M059J (cell line): ENCODE data around the gene PUM1. TPM values are rescaled to one million over a fixed set of nuclear protein-coding genes. Genes with fewer than 3 reads are reported as not detected.
A peak's percentile ranks its signal among the peaks of the same experiment; 100 is the strongest.

Experiments used
- DNase-seq: peaks from one replicate; pipeline ENCODE4 v3.0.0-alpha.2; 2012; ENCODE audit warnings: low read depth
- total RNA-seq: library from RNA; depleted of rRNA; stranded (reverse); fragments of >200 nt; shearing (Covaris generic); gene quantifications from 2 replicates; pipeline ENCODE4 v1.2.3, GENCODE V29; 2014

Gene PUM1
- total RNA-seq, 1 experiment from 2014 or later = 60.2 TPM

- no peak for DNase-seq
Observed at GRCh38 chr1:30907481-30908315, 157.8 kb downstream of the PUM1 start.

- no peak for DNase-seq
Observed at GRCh38 chr1:30906631-30907441, 158.7 kb downstream of the PUM1 start.

GRCh38 chr1:30905916-30906620 lies 159.4 kb downstream of the PUM1 start:
- no peak for DNase-seq

GRCh38 chr1:30905403-30905802 lies 160.1 kb downstream of the PUM1 start:
- DNase-seq = no peak

- no peak for DNase-seq
Observed at GRCh38 chr1:30904962-30905335, 160.6 kb downstream of the PUM1 start.

GRCh38 chr1:30904191-30904961 lies 161.1 kb downstream of the PUM1 start:
- no peak for DNase-seq

GRCh38 chr1:30903343-30904034 lies 162.0 kb downstream of the PUM1 start:
- peak; percentile 33 for DNase-seq

GRCh38 chr1:30902593-30903290 lies 162.8 kb downstream of the PUM1 start:
- DNase-seq = no peak

- peak; percentile 24 for DNase-seq
Observed at GRCh38 chr1:30901798-30902581, 163.5 kb downstream of the PUM1 start.

GRCh38 chr1:30900931-30901560 lies 164.5 kb downstream of the PUM1 start:
- DNase-seq = no peak

- DNase-seq = no peak
Observed at GRCh38 chr1:30900486-30900885, 165.0 kb downstream of the PUM1 start.

GRCh38 chr1:30899577-30900389 lies 165.7 kb downstream of the PUM1 start:
- no peak for DNase-seq

- DNase-seq = no peak
Observed at GRCh38 chr1:30898031-30898815, 167.3 kb downstream of the PUM1 start.

- no peak for DNase-seq
Observed at GRCh38 chr1:30896905-30897304, 168.6 kb downstream of the PUM1 start.

- no peak for DNase-seq
Observed at GRCh38 chr1:30895944-30896660, 169.4 kb downstream of the PUM1 start.

GRCh38 chr1:30895382-30895943 lies 170.1 kb downstream of the PUM1 start:
- no peak for DNase-seq
